ENCODE measurements around the gene SMIM13.
"Not testable (repeated sequence)": the region's sequence is repeated elsewhere in the genome, so short reads cannot be mapped to it uniquely, and the experiment has no call there.

Gene SMIM13

DNA sequence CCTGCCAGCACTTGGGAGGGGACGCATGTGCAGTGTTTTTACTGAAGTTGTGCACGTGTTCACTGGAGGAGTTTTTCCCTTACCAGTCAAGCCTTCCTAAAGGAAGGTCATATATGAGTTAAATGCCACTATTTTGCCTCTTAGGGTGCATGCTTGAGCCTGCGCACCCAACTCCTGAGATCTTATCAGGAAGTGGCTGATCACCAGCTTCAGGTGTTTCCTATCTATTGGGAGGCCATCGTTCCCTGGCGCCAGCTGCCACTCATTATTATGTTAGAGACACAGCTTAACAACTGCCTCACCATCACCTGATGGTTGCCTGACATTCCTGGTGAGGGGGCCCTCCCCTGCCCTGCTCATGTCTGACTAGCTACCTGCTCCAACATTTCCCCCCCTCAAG, 9.4 kb downstream of the SMIM13 start:
- no peaks in the 10 kb centered on the region for H3K36me3 ChIP-seq
- no peaks in the 10 kb centered on the region for H3K27me3 ChIP-seq
- no peak for DNase-seq
- H3K4me3 ChIP-seq, result no peak overlapping the region
- TF ChIP-seq, protein P1, sequence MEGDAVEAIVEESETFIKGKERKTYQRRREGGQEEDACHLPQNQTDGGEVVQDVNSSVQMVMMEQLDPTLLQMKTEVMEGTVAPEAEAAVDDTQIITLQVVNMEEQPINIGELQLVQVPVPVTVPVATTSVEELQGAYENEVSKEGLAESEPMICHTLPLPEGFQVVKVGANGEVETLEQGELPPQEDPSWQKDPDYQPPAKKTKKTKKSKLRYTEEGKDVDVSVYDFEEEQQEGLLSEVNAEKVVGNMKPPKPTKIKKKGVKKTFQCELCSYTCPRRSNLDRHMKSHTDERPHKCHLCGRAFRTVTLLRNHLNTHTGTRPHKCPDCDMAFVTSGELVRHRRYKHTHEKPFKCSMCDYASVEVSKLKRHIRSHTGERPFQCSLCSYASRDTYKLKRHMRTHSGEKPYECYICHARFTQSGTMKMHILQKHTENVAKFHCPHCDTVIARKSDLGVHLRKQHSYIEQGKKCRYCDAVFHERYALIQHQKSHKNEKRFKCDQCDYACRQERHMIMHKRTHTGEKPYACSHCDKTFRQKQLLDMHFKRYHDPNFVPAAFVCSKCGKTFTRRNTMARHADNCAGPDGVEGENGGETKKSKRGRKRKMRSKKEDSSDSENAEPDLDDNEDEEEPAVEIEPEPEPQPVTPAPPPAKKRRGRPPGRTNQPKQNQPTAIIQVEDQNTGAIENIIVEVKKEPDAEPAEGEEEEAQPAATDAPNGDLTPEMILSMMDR (IDR thresholded peaks at IDR 0.05), result no peak
- H3K4me1 ChIP-seq, result no peaks in the 10 kb centered on the region
- intact Hi-C loops (cut with DNase I; ENCODE audit: low total_unique reads), result no loop called here
- H3K27ac ChIP-seq, result no peak overlapping the region
- no peaks in the 10 kb centered on the region for H3K9me3 ChIP-seq

DNA sequence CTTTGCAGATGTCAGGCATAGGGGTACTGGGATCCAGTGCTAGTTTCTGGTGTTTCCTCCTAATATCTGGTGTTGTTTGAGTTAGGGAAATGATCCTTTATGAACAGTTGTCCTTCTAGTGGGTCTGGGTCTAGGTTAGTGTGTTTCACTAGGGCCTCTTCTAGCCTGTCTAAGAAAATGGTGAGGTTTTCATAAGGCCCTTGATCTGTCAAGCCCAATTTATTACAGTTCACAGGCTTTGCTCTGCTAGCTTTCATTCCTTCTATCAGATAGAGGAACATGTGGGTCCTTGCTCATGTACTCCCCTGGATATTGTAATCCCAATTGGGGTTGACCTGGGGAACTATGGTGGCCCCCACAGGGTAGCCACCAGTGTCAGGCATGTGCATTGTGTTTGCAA, 15.1 kb downstream of the SMIM13 start:
- intact Hi-C loops (cut with DNase I; ENCODE audit: low total_unique reads), result no loop called here
- TF ChIP-seq, protein P1 (IDR thresholded peaks at IDR 0.05), result no peak
- Histone ChIP-seq H3K27me3 (no peaks in the 10 kb centered on the region), H3K4me3 (no peak overlapping the region), H3K27ac (no peak overlapping the region), H3K4me1 (peaks cover 0 to 6% (median 0%) of the 10 kb centered on the region in 4 donors), H3K36me3 (no peaks in the 10 kb centered on the region), H3K9me3 (no peaks in the 10 kb centered on the region)
- DNase-seq, result no peak

DNA sequence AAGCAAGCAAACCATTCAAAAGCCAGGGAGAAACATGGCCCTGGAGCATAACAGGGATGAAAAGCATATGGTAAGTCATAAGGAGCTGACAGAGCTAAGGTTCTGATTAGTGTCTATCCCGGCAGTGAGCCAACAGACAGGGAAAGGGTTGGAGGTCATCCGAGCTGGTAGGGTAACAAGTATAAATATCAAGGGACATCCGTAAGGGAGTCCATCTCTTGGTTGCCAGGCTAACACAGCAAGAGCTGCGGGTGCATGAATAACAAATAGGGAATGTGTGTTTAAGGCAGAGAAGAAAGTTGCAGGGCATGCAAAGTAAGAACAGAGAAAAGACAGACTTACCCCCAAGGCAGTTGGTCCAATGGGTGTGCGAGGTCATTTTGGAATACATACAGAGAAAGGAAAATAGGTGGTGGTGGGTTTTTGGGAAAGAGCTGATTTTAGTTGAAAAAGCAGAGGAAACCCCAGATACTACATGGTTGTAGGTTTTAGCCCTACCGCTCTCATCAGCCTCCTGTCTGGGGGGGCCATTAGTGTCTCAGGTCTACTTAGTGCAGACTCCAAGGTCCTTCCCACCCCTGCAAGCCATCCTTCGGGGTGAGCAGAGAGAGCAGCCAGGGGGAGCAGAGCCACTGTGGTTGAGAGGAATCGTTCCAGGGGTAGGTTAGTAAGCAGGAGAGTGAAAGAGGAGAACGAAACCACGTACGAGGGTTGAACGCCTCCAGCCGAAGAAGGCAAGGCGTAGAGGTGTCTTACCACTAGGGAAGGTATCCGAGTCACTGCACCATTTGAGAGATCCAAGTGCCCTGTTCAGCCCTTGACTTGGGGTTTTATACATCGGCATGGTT, 17.5 kb downstream of the SMIM13 start, which contains the start of gene ERVFRD-1:
TSS of gene ERVFRD-1 (minus strand) at position 805 of the 848 bp plus-strand sequence. CDS start 6,415 bp downstream, outside the sequence.
- intact Hi-C loops (cut with DNase I; ENCODE audit: low total_unique reads), result no loop called here
- Histone ChIP-seq H3K9me3 (no peaks in the 10 kb centered on the region), H3K36me3 (no peaks in the 10 kb centered on the region), H3K27ac (no peak within 1 kb of the TSS), H3K4me1 (peaks cover 0 to 6% (median 0%) of the 10 kb centered on the region in 4 donors), H3K27me3 (no peaks in the 10 kb centered on the region), H3K4me3 (no peak within 1 kb of the TSS)
- TF ChIP-seq, protein P1 (IDR thresholded peaks at IDR 0.05), result no peak
- no peak for DNase-seq

DNA sequence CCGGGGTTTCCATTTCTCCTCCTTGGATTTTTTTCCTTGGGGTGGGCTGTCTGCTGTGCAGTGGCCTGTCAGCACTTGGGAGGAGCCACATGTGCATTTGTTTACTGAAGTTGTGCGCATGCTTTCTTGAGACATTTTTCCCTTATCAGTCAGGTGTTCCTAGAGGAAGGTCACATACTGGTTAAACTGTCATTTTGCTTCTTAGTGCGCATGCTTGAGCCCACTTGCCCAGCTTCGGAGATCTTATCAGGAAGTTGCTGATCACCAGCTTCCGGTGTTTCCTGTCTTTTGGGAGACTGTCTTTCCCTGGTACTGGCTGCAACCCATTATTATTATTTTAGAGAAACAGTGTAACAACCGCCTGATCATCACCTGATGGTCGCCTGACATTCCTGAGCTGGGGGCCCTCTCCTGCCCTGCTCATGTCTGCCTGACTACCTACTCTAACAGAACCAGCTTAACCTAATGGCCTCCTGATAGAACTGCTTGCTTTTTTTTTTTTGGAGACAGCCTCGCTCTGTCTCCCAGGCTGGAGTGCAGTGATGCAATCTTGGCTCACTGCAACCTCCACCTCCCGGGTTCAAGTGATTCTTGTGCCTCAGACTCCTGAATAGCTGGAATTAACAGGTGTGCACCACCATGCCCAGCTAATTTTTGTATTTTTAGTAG, 18.3 kb downstream of the SMIM13 start:
- intact Hi-C loops (cut with DNase I; ENCODE audit: low total_unique reads), result no loop called here
- H3K27me3 ChIP-seq, result no peaks in the 10 kb centered on the region
- no peak overlapping the region for H3K4me3 ChIP-seq
- H3K9me3 ChIP-seq, result no peaks in the 10 kb centered on the region
- peaks cover 0 to 6% (median 0%) of the 10 kb centered on the region in 4 donors for H3K4me1 ChIP-seq
- no peak for DNase-seq
- no peaks in the 10 kb centered on the region for H3K36me3 ChIP-seq
- TF ChIP-seq, protein P1 (IDR thresholded peaks at IDR 0.05), result no peak
- H3K27ac ChIP-seq, result no peak overlapping the region

DNA sequence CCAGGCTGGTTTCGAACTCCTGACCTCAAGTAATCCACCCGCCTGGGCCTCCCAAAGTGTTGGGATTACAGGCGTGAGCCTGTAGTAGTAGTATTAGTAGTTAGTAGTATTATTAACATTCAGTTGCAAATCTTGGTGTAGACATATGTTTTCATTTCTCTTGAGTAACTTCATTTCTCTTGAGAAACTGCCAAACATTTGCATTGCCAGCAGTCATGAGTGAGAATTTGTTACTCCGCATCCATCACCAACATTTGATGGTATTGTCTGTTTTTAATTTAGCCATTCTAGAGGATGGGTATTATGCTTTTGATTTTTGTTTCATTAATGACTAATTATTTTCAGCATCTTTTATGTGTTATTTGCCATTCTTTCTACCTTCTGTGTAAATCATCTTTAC, 19.4 kb downstream of the SMIM13 start:
- H3K9me3 ChIP-seq, result no peaks in the 10 kb centered on the region
- no peak overlapping the region for H3K27ac ChIP-seq
- TF ChIP-seq, protein P1 (IDR thresholded peaks at IDR 0.05), result no peak
- H3K4me1 ChIP-seq, result peaks cover 0 to 6% (median 0%) of the 10 kb centered on the region in 4 donors
- no peaks in the 10 kb centered on the region for H3K27me3 ChIP-seq
- DNase-seq, result no peak
- H3K36me3 ChIP-seq, result no peaks in the 10 kb centered on the region
- no peak overlapping the region for H3K4me3 ChIP-seq
- intact Hi-C loops (cut with DNase I; ENCODE audit: low total_unique reads), result no loop called here

DNA sequence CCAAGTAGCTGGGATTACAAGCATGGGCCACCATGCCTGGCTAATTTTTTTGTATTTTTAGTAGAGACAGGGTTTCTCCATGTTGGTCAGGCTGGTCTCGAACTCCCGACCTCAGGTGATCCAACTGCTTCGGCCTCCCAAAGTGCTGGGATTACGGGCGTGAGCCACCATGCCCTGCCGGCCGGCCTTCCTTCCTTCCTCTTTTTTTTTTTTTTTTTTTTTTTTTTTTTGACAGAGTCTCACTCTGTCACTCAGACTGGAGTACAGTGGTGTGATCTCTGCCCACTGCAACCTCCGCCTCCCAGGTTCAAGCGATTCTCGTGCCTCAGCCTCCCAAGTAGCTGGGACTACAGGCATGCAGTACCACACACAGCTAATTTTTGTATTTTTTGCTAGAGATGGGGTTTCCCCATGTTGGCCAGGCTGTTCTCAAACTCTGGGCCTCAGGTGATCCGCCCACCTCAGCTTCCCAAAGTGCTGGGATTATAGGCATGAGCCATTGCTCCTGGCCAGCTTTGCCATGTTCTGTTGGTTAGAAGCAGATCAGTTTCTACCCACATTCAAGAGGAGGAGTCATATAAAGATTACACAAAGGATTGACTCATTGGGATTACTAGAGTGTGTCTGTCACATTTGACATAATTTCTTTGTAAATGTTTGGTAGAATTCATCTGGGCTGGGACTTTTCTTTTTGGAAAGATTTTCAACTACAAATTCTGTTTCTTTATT, 22.3 kb downstream of the SMIM13 start:
- intact Hi-C loops (cut with DNase I; ENCODE audit: low total_unique reads); H3K36me3 ChIP-seq; H3K4me1 ChIP-seq; H3K9me3 ChIP-seq; H3K27ac ChIP-seq; H3K27me3 ChIP-seq; H3K4me3 ChIP-seq; DNase-seq: not testable (repeated sequence)

Measured in tibial artery (tissue), 4 donors.